Tibial artery (tissue), 4 donors: Measurements from ENCODE around the gene RABGAP1L.

Source experiments
- DNase-seq, 2 donors: peaks; one replicate each; pipeline ENCODE4 v3.0.0-alpha.2; 2019
- H3K27ac ChIP-seq, 2 donors: fragments of 200-600 bp; sonication (generic) in 1 of 2; 1 replicate in 1 of 2; 2 replicates in 1 of 2; pipeline ENCODE4 v1.5.1; 2018 to 2019; ENCODE audit warnings: mild to moderate bottlenecking in 1 of 2
- H3K27me3 ChIP-seq, 2 donors: fragments of 200-600 bp; sonication (generic) in 1 of 2; one replicate each; pipeline versions ENCODE4 v1.5.1 to v1.6.0; 2016 to 2019
- H3K36me3 ChIP-seq, 3 donors: fragments of 200-600 bp; sonication (generic) in 2 of 3; one replicate each; pipeline ENCODE4 v1.5.1; 2016 to 2019; ENCODE audit warnings: mild to moderate bottlenecking in 2 of 3
- H3K4me1 ChIP-seq, 4 donors: fragments of 200-600 bp; sonication (generic) in 2 of 4; 1 replicate in 3 of 4; 2 replicates in 1 of 4; pipeline ENCODE4 v1.5.1; 2016 to 2019
- H3K4me3 ChIP-seq, 2 donors: fragments of 200-600 bp; sonication (generic) in 1 of 2; 1 replicate in 1 of 2; 2 replicates in 1 of 2; pipeline ENCODE4 v1.5.1; 2018 to 2019; ENCODE audit warnings: mild to moderate bottlenecking in 2 of 2
- H3K9me3 ChIP-seq, 3 donors: fragments of 200-600 bp; sonication (generic) in 1 of 3; one replicate each; pipeline ENCODE4 v1.5.1; 2016 to 2019
- CTCF ChIP-seq, 2 experiments: fragments of 200-600 bp in 1 of 2; fragments of 450-650 bp in 1 of 2; IDR thresholded peaks; one replicate each; pipeline ENCODE4 v1.5.1; 2017 to 2019; ENCODE audit warnings: antibody characterized with exemption in 2 of 2, mild to moderate bottlenecking in 1 of 2, moderate library complexity in 1 of 2
- intact Hi-C: fragments of 100-400 bp; cut with DNase I; formaldehyde crosslinking; loops from one replicate; pipeline ENCODE4 v1.15.0; 2023; ENCODE audit warnings: low total_unique reads

The RABGAP1L gene

GRCh38 chr1:175034775-175035174, 875.5 kb downstream of the RABGAP1L start:
- no peak overlapping the region for H3K27ac ChIP-seq
- H3K27me3 ChIP-seq, result no peaks in the 10 kb centered on the region
- TF ChIP-seq CTCF (IDR thresholded peaks at IDR 0.05), result no peak
- H3K36me3 ChIP-seq, result no peaks in the 10 kb centered on the region
- no peak overlapping the region for H3K4me3 ChIP-seq
- intact Hi-C loops, result loop anchor here (5.0 to 10.0 kb wide), 3 partner anchors 83 to 290 kb away; no protein-coding TSS in a partner anchor
- DNase-seq, result no peak
- H3K4me1 ChIP-seq, result no peaks in the 10 kb centered on the region
- H3K9me3 ChIP-seq, result no peaks in the 10 kb centered on the region

- Histone ChIP-seq H3K9me3 (no peaks in the 10 kb centered on the region), H3K36me3 (no peaks in the 10 kb centered on the region), H3K27me3 (no peaks in the 10 kb centered on the region), H3K4me1 (no peaks in the 10 kb centered on the region), H3K4me3 (no peak overlapping the region), H3K27ac (no peak overlapping the region)
- intact Hi-C loops, result loop anchor here (5.0 to 10.0 kb wide), 2 partner anchors 96 to 289 kb away; no protein-coding TSS in a partner anchor
- TF ChIP-seq CTCF (IDR thresholded peaks at IDR 0.05), result no peak
- no peak for DNase-seq
Measured at GRCh38 chr1:175035865-175036264, 876.5 kb downstream of the RABGAP1L start.

GRCh38 chr1:175036476-175036875, 877.2 kb downstream of the RABGAP1L start:
- intact Hi-C loops, result loop anchor here (5.0 to 10.0 kb wide), 2 partner anchors 96 to 288 kb away; no protein-coding TSS in a partner anchor

GRCh38 chr1:175037416-175037815, 878.1 kb downstream of the RABGAP1L start:
- Histone ChIP-seq H3K27me3 (no peaks in the 10 kb centered on the region), H3K36me3 (no peaks in the 10 kb centered on the region), H3K4me1 (no peaks in the 10 kb centered on the region), H3K4me3 (no peak overlapping the region), H3K9me3 (no peaks in the 10 kb centered on the region), H3K27ac (no peak overlapping the region)
- DNase-seq, result no peak
- TF ChIP-seq CTCF (IDR thresholded peaks at IDR 0.05), result no peak
- intact Hi-C loops, result loop anchor here (5.0 to 10.0 kb wide), 2 partner anchors 95 to 287 kb away; no protein-coding TSS in a partner anchor

More at GRCh38 chr1:175036476-175036875, 877.2 kb downstream of the RABGAP1L start:
- Histone ChIP-seq H3K27ac (no peak overlapping the region), H3K4me1 (no peaks in the 10 kb centered on the region), H3K27me3 (no peaks in the 10 kb centered on the region), H3K9me3 (no peaks in the 10 kb centered on the region), H3K36me3 (no peaks in the 10 kb centered on the region), H3K4me3 (no peak overlapping the region)
- no peak for DNase-seq
- TF ChIP-seq CTCF (IDR thresholded peaks at IDR 0.05), result no peak

GRCh38 chr1:175040324-175040879, 881.1 kb downstream of the RABGAP1L start:
- Histone ChIP-seq H3K9me3 (no peaks in the 10 kb centered on the region), H3K36me3 (no peaks in the 10 kb centered on the region), H3K27ac (no peak overlapping the region), H3K4me3 (no peak overlapping the region), H3K27me3 (peaks cover 0 to 8% of the 10 kb centered on the region in 2 donors), H3K4me1 (no peaks in the 10 kb centered on the region)
- intact Hi-C loops, result no loop called here
- TF ChIP-seq CTCF (IDR thresholded peaks at IDR 0.05), result no peak
- no peak for DNase-seq
